HG03064 (cell line): ENCODE measurements around the gene PREX1.
"Not testable (repeated sequence)": the region's sequence is repeated elsewhere in the genome, so short reads cannot be mapped to it uniquely, and the experiment has no call there.

ENCODE experiments used
- ATAC-seq: cut with Tn5 transposase; IDR thresholded peaks from one replicate; pipeline ENCODE4 v1.9.1; 2021; ENCODE audit warnings: low read depth; ENCODE audit not compliant: unreplicated experiment

Gene PREX1

GRCh38 chr20:48827855-48828733, at the start of gene PREX1:
Gene PREX1 (minus strand): TSS chr20:48827999. CDS start chr20:48827860, 139 bp downstream.
- no peak for ATAC-seq

DNA sequence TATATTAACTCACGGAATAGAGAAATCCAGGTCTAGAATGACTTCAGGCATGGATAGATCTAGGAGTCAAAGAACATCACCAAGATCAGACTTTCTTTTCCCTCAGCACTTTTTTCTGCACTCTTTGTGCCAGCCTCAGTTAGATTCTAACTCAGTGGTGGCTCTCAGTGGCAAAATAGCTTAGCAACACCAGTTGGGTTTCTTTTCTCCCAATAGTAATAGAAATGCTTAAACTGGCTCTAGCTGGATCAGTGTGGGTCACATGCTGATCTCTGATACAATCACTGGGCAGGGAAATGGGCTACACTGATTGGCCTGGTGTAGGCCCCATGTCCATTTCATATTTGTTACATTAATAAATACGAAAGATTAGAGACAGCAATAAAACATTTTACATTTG, 49.5 kb upstream of the PREX1 start:
- no peak for ATAC-seq

GRCh38 chr20:48875914-48876240, 48.1 kb upstream of the PREX1 start:
- ATAC-seq: no peak

- no peak for ATAC-seq
Observed at GRCh38 chr20:48875233-48875913, 47.6 kb upstream of the PREX1 start.

DNA sequence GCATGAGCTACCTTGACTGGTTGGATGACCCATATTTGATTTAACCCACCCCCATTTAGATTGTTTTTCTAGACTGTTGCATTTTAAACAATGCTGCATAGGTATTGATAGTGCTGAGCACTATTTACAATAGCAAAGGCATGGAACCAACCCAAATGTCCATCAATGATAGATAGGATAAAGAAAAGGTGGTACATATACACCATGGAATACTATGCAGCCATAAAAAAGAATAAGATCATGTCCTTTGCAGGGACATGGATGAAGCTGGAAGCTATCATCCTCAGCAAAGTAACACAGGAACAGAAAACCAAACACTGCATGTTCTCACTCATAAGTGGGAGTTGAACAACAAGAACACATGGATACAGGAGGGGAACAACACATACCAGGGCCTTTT, 41.6 kb upstream of the PREX1 start:
- not testable (repeated sequence) for ATAC-seq

- no peak for ATAC-seq
Observed at GRCh38 chr20:48866936-48867335, 39.1 kb upstream of the PREX1 start.

DNA sequence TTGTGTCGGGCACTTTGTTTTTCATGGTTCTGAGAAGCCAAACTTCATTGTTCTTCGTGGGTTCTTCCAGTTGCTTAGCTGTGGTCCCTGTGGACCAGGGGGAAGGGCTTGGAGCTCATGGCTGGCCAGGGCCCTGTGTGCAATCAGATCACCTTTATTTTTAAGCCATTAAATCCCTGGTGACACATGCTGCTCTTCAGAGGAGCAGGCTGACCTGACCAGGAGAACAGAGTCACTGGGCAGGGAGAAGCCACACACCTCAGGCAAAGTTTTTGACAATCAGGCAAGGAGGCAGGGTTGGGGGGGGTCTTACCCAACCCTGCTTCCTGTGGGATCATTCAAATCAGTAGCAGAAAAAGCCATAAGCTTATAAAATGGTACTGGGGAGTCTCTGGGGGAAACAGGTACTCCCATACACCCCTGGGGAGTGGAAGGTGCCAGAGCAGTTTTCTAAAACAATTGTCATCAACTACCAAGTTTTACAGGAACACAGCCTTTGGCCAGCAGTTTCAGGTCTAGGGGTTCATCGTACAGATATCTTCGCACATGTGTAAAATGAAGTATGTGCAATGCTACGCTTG, 37.0 kb upstream of the PREX1 start:
- ATAC-seq: no peak

DNA sequence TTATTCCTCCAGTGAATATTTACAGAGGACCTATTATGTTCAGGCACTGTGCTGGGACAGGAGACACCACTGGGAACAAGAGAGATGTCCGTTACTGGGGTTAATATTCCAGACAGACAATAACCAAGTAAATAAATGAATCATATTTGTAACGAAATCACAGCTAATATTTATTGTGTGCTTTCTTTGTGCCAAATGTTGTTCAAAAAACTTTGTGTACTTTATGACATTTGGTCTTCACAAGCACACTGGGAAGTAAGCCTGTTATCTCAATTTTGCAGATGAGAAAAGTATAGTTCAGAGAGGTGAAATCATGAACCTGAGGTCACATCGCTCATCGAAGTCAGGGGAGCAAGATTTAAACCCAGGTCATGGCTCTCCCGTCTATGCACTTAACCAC, 36.5 kb upstream of the PREX1 start:
- no peak for ATAC-seq

- no peak for ATAC-seq
Observed at GRCh38 chr20:48862279-48862678, 34.5 kb upstream of the PREX1 start.

DNA sequence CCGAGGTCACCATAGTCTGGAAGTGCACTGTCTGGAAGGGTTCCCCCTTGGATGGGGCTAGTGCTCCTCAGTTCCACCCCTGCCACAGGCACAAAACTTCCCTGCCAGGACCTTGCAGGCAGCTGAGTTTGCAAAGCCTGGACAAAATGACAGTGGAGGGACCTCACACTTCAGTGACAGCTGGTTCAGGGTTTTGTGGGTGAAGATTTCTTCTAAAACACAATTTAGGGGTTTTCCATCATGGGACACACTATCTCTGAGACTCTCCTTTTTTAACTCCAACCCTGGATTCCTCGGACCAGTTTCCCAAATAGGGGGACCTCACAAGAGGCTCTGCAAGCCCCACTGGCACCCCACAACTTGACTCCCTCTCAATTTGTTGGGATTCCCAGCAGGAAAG, 33.6 kb upstream of the PREX1 start:
- no peak for ATAC-seq

- ATAC-seq: no peak
Observed at GRCh38 chr20:48858075-48858790, 30.4 kb upstream of the PREX1 start.

- no peak for ATAC-seq
Observed at GRCh38 chr20:48856130-48856529, 28.3 kb upstream of the PREX1 start.

GRCh38 chr20:48855046-48855445, 27.2 kb upstream of the PREX1 start:
- no peak for ATAC-seq

DNA sequence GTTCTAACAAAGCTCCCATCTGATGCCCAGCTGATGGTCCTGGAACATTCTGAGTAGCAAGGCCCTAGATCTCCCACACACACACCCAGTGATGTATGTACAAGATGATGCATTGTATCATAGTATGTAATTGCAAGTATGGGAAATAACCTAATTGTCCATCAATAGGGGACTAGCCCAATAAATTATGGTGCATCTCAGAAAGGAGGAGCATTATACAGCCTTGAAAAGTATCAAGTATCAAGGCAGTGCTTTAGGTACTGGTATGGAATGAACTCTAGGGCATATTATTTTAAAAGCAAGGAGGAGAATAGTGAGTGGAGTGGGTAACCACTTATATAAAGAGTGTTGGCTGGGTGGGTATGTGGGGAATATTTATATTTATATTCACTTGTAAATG, 24.8 kb upstream of the PREX1 start:
- no peak for ATAC-seq

DNA sequence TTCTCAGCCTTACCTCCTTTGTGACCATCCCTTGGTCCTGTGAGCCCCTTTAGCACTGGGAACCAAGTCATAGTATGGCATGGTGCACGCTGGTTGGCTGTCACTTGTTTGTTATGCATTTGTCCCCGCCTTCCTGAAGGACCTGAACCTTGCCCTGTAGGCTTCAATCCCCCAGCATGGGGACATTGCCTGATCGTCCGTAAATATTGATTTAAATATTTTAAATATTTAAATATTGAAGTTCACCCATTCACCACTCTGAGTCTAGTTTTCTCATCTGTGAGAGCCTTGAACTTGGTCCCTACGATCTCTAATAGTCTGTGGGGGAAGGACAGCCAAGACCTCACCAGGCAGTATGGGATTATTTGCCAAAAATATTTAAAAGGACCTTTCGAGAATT, 23.8 kb upstream of the PREX1 start:
- no peak for ATAC-seq

DNA sequence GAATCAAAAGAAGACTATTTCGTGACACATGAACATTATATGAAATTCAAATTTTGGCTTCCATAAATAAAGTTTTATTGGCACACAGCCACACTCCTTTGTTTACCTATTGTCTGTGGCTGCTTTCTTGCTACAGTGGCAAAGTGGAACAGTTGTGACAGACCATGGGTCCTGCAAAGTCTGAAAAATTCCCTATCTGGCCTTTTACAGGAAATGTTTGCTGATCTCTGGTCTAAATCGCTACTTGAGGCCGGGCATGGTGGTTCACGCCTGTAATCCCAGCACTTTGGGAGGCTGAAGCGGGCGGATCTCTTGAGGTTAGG, 23.1 kb upstream of the PREX1 start:
- no peak for ATAC-seq

DNA sequence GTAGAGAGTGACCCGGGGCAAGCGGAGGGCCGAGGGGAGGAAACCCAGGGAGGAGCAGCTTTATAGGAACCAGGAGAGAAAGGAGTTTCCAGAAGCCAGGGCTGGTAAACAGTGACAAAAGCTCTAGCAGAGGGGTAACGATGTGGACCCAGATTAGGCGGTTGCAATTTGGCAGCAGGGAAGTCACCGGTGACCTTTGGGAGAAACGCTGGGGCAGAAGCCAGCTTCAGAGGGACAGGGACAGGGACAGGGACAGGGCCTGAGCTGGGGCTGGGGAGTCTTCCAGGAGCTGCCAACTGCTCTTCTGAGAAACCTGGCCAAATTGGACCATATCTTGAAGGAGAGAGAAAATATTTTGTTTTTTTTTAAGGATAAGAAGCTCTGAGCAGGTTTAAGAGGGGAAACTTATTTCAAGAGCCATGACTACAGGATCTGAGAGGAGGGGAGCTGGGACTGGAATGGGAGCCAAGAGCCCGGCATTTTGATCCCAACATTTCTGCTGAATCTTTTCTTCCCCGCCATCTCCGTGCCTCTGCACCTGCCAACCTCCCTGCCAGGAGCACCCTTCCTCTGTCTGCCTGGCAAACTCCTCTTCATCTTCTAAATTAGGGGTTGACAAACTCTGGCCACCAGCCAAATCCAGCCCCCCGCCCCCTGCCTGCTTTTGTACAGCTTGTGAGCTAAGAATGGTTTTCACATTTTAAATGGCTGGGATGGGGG, 22.6 kb upstream of the PREX1 start:
- ATAC-seq: no peak

DNA sequence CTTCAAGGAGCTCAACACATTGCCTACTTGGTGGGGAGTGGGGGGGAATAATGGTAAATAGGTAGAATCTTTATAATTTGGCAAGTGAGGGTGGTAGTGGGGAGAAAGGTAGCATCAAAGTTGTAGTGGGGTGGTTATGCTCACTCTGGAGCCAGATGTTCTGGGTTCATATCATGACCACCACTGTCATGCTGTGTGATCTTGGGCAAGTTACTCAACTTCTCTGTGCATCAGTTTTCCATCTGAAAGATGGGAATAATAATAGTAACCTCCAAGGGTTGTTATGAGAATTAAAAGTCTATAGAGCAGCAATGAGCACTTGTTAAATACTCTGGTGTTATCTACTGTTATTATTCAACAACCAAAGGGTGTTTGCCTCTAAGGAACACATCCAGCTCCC, 22.0 kb upstream of the PREX1 start:
- no peak for ATAC-seq

DNA sequence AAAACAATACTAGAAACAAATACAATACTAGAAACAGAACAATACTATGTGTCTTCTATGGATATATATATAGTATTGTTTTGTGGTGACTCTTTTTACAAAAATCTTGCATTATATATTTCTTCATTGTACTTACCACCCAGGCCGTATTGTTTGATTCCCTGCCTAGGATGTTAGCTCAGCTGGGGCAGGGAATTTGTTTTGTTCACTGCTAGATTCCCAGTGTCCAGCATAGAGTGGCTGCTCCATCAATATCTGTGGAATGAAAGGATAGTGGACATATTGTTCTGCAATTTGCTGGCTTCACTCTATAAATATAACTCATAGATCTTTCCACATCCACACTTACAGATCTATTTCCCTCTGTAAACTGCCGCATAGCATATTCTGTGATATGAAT, 21.5 kb upstream of the PREX1 start:
- ATAC-seq: no peak

DNA sequence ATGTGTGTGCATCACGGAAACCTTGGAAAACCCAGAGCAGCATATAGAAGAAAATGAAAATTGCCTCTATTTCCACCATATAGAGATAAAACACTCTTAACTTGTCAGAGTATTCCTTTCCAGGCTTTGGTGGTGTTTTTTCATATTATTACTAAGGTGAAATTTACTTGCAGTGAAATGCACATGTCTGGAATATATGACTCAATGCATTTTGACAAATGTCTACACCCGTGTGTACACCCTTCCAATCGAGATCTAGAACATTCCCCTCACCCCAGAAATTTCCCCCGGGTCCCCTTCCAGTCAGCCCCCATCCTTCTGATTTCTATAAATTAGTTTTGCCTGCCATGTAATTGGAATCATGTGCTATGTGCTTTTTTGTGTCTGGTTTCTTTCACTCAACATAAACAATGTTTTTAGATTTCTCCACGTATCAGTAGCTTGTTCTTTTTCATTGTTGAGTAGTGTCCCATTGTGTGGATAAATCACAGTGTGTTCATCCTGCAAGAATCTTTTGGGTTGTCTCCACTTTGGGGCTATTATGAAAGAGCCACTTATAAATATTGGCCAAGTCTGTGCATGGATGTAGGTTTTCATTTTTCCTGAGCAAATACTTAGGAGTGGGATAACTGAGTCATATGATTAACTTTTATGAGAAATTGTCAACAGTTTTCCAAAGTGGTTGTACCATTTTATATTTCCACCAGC, 19.9 kb upstream of the PREX1 start:
- ATAC-seq: no peak
